Lower leg skin (tissue), 4 donors: ENCODE measurements around the gene EML6. TPM values are rescaled to one million over a fixed set of nuclear protein-coding genes. Genes with fewer than 3 reads are reported as not detected.

Experiments used
- DNase-seq, 2 donors: peaks; one replicate each; pipeline ENCODE4 v3.0.0-alpha.2; 2019; ENCODE audit warnings: low spot score in 2 of 2
- H3K4me3 ChIP-seq: fragments of 200-600 bp; sonication (generic); 2 replicates; pipeline ENCODE4 v1.5.1; 2017; ENCODE audit warnings: mild to moderate bottlenecking, low read depth; ENCODE audit not compliant: poor library complexity, severe bottlenecking
- CTCF ChIP-seq, 3 donors: fragments of 450-650 bp; IDR thresholded peaks; one replicate each; pipeline ENCODE4 v1.5.1; 2016; ENCODE audit warnings: antibody characterized with exemption in 3 of 3, mild to moderate bottlenecking in 3 of 3, moderate library complexity in 2 of 3
- POLR2A ChIP-seq, 2 donors: fragments of 450-650 bp; IDR thresholded peaks; one replicate each; pipeline ENCODE4 v1.6.1; 2016 to 2017; ENCODE audit warnings: antibody characterized with exemption in 2 of 2, mild to moderate bottlenecking in 1 of 2, moderate library complexity in 1 of 2
- WGBS, 2 donors: methylation state at CpG; one replicate each; pipeline ENCODE4 v1.1.5; 2018; 5-methylcytosine and 5-hydroxymethylcytosine counted together
- intact Hi-C: fragments of 100-400 bp; cut with DNase I; formaldehyde crosslinking; loops from one replicate; pipeline ENCODE4 v1.15.0; 2023; ENCODE audit warnings: low total_unique reads
- total RNA-seq, 4 donors: library from RNA; depleted of rRNA; stranded (reverse); fragments of >200 nt; gene quantifications; one replicate each; pipeline ENCODE4 v1.1.0, GENCODE V29; 2016

Gene EML6
- total RNA-seq, 4 donors from 2014 or later, result 1.8 to 4.4 (median 3.3) TPM

- TF ChIP-seq CTCF (IDR thresholded peaks at IDR 0.05), result no peak
- TF ChIP-seq POLR2A (IDR thresholded peaks at IDR 0.05), result no peak
- H3K4me3 ChIP-seq, result no peak overlapping the region
- intact Hi-C loops, result loop anchor here (10.0 kb wide), 1 partner anchor 176 kb away; no protein-coding TSS in a partner anchor
- WGBS, 2 donors, result 81 to 85% methylated on average over 2 of the region's 2 CpGs
- DNase-seq, result no peak
Observed at GRCh38 chr2:54701029-54701428, 22.4 kb upstream of the EML6 start.

GRCh38 chr2:54704238-54704637 is 19.2 kb upstream of the EML6 start:
- 91 to 93% methylated on average over 1 of the region's 1 CpG for WGBS, 2 donors
- TF ChIP-seq CTCF (IDR thresholded peaks at IDR 0.05) (no peak), POLR2A (IDR thresholded peaks at IDR 0.05) (no peak)
- intact Hi-C loops, result loop anchor here (10.0 kb wide), 1 partner anchor 179 kb away; no protein-coding TSS in a partner anchor
- no peak overlapping the region for H3K4me3 ChIP-seq
- no peak for DNase-seq

GRCh38 chr2:54704688-54705605 is 18.5 kb upstream of the EML6 start:
- no peak overlapping the region for H3K4me3 ChIP-seq
- TF ChIP-seq POLR2A (IDR thresholded peaks at IDR 0.05) (no peak), CTCF (IDR thresholded peaks at IDR 0.05) (no peak)
- DNase-seq, result no peak
- WGBS, 2 donors, result 3 to 5% methylated on average over 3 of the region's 3 CpGs
- intact Hi-C loops, result loop anchor here (10.0 kb wide), 1 partner anchor 180 kb away; no protein-coding TSS in a partner anchor

GRCh38 chr2:54706622-54707021 is 16.8 kb upstream of the EML6 start:
- WGBS, 2 donors, result 83 to 90% methylated on average over 1 of the region's 1 CpG
- H3K4me3 ChIP-seq, result no peak overlapping the region
- DNase-seq, result no peak
- intact Hi-C loops, result loop anchor here (10.0 kb wide), 1 partner anchor 182 kb away; no protein-coding TSS in a partner anchor
- TF ChIP-seq CTCF (IDR thresholded peaks at IDR 0.05) (no peak), POLR2A (IDR thresholded peaks at IDR 0.05) (no peak)

- H3K4me3 ChIP-seq, result peak overlapping the region; percentile 1
- peak in 1 of 2 donors; percentile 87 for DNase-seq
- intact Hi-C loops, result loop anchor here (10.0 kb wide), 1 partner anchor 184 kb away; no protein-coding TSS in a partner anchor
- 23 to 26% methylated on average over 14 to 29 of the region's 35 CpGs for WGBS, 2 donors
- no peak for TF ChIP-seq POLR2A (IDR thresholded peaks at IDR 0.05)
- no peak for TF ChIP-seq CTCF (IDR thresholded peaks at IDR 0.05)
Observed at GRCh38 chr2:54708584-54709335, 14.7 kb upstream of the EML6 start.
